Activated T-cell treated with anti-CD3 and anti-CD28 coated beads for 48 hours (primary cell): ENCODE measurements around the gene NBR1.
"Not testable (repeated sequence)": the region's sequence is repeated elsewhere in the genome, so short reads cannot be mapped to it uniquely, and the experiment has no call there.

ENCODE experiments used
- DNase-seq: peaks from one replicate; pipeline ENCODE4 v3.0.0-alpha.2; 2020; ENCODE audit warnings: low read depth

Gene NBR1

DNA sequence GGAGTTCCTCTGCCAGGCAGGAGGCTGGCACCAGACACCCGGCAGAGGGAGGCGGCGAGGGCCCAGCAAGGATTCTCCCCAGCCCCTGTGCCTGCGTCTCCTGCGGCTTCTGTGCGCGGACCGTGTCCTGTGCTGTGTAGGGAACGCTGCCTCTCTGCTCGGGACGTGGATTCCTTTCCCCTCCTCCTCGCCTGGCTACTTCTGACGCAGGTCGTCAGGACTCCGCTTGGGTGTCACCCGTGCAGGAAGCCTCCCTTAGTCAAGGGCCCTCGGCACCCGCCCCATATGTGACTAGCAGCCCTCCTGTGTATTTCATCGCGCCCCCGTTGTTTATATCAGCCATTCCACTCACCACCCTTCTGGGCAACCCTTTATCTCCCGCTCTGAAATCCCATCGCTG lies 75.4 kb downstream of the NBR1 start:
- not testable (repeated sequence) for DNase-seq
